Body of pancreas (tissue), 4 donors: Measurements from ENCODE around the gene KLHL17. TPM values are rescaled to one million over a fixed set of nuclear protein-coding genes. Genes with fewer than 3 reads are reported as not detected.
A peak's percentile ranks its signal among the peaks of the same experiment; 100 is the strongest.
"Not testable (repeated sequence)": the region's sequence is repeated elsewhere in the genome, so short reads cannot be mapped to it uniquely, and the experiment has no call there.

Source experiments
- ATAC-seq: fragments of 150-250 bp; one replicate; pipeline ENCODE4 v1.9.1; 2016
- DNase-seq, 4 donors: peaks; one replicate each; pipeline ENCODE4 v3.0.0-alpha.2; 2019
- H3K27ac ChIP-seq, 4 donors: fragments of 200-600 bp; sonication (generic); 1 replicate in 3 of 4; 2 replicates in 1 of 4; pipeline versions ENCODE4 v1.5.1 to v1.6.1; 2016 to 2019; ENCODE audit warnings: mild to moderate bottlenecking in 1 of 4, mixed read lengths in 1 of 4, moderate library complexity in 1 of 4
- H3K27me3 ChIP-seq, 2 donors: fragments of 200-600 bp; sonication (generic); one replicate each; pipeline ENCODE4 v1.6.0; 2016; ENCODE audit warnings: mild to moderate bottlenecking in 1 of 2
- H3K36me3 ChIP-seq, 2 donors: fragments of 200-600 bp; sonication (generic); replicated peaks in 1 of 2; 2 replicates each; pipeline ENCODE4 v1.5.1; 2016; ENCODE audit warnings: low read depth in 2 of 2; ENCODE audit not compliant: insufficient read depth in 1 of 2
- H3K4me1 ChIP-seq: fragments of 200-600 bp; sonication (generic); one replicate; pipeline ENCODE4 v1.6.0; 2016
- H3K4me3 ChIP-seq, 2 donors: fragments of 200-600 bp; sonication (generic); 1 replicate in 1 of 2; 2 replicates in 1 of 2; pipeline ENCODE4 v1.5.1; 2016 to 2019
- H3K9me3 ChIP-seq, 3 donors: fragments of 200-600 bp; sonication (generic); 1 replicate in 2 of 3; 2 replicates in 1 of 3; pipeline ENCODE4 v1.5.1; 2016
- CTCF ChIP-seq, 7 experiments: fragments of 450-650 bp in 4 of 7; fragments of 200-600 bp in 3 of 7; sonication (generic) in 3 of 7; IDR thresholded peaks; one replicate each; pipeline ENCODE4 v1.5.1; 2016 to 2019; ENCODE audit warnings: antibody characterized with exemption in 7 of 7
- POLR2A ChIP-seq, 3 donors: fragments of 450-650 bp; IDR thresholded peaks; one replicate each; pipeline ENCODE4 v1.6.1; 2016; ENCODE audit warnings: antibody characterized with exemption in 3 of 3, mild to moderate bottlenecking in 2 of 3
- WGBS, 2 donors: methylation state at CpG; one replicate each; pipeline ENCODE4 v1.1.5; 2017; 5-methylcytosine and 5-hydroxymethylcytosine counted together
- intact Hi-C: fragments of 100-400 bp; cut with DNase I; formaldehyde crosslinking; loops from one replicate; pipeline ENCODE4 v1.15.1; 2023
- total RNA-seq, 2 donors: library from RNA; depleted of rRNA; stranded (reverse); fragments of >200 nt; gene quantifications; one replicate each; pipeline ENCODE4 v1.1.0, GENCODE V29; 2016

Gene KLHL17
- total RNA-seq, 2 donors from 2014 or later, result 6.0 to 29.0 TPM

- Histone ChIP-seq H3K27ac (no peak overlapping the region), H3K4me1 (peaks cover 10% of the 10 kb centered on the region), H3K36me3 (no peaks in the 10 kb centered on the region), H3K27me3 (peaks cover 0 to 6% of the 10 kb centered on the region in 2 donors), H3K9me3 (no peaks in the 10 kb centered on the region), H3K4me3 (no peak overlapping the region)
- ATAC-seq (no peak), DNase-seq (no peak)
- intact Hi-C loops, result no loop called here
- 69 to 81% methylated on average over 8 to 11 of the region's 11 CpGs for WGBS, 2 donors
- TF ChIP-seq POLR2A (IDR thresholded peaks at IDR 0.05) (no peak), CTCF (IDR thresholded peaks at IDR 0.05) (no peak)
Observed at GRCh38 chr1:974293-974640, 13.9 kb downstream of the KLHL17 start.

- no peak overlapping the region for H3K27ac ChIP-seq
Observed at GRCh38 chr1:974687-975328, 14.4 kb downstream of the KLHL17 start.

GRCh38 chr1:975365-975764, 15.0 kb downstream of the KLHL17 start:
- Histone ChIP-seq H3K36me3 (no peaks in the 10 kb centered on the region), H3K9me3 (no peaks in the 10 kb centered on the region), H3K4me3 (no peak overlapping the region), H3K4me1 (peaks cover 10% of the 10 kb centered on the region), H3K27me3 (peaks cover 0 to 6% of the 10 kb centered on the region in 2 donors), H3K27ac (no peak overlapping the region)
- TF ChIP-seq POLR2A (IDR thresholded peaks at IDR 0.05) (no peak), CTCF (IDR thresholded peaks at IDR 0.05) (no peak)
- ATAC-seq (no peak), DNase-seq (no peak)
- intact Hi-C loops, result no loop called here
- 50 to 54% methylated on average over 2 to 6 of the region's 9 CpGs for WGBS, 2 donors

More at GRCh38 chr1:974687-975328, 14.4 kb downstream of the KLHL17 start:
- ATAC-seq (no peak), DNase-seq (no peak)
- no peak overlapping the region for H3K4me3 ChIP-seq
- 60 to 63% methylated on average over 16 to 17 of the region's 17 CpGs for WGBS, 2 donors
- H3K9me3 ChIP-seq, result no peaks in the 10 kb centered on the region
- no peaks in the 10 kb centered on the region for H3K36me3 ChIP-seq
- H3K27me3 ChIP-seq, result peaks cover 0 to 6% of the 10 kb centered on the region in 2 donors
- TF ChIP-seq CTCF (IDR thresholded peaks at IDR 0.05), result no peak
- TF ChIP-seq POLR2A (IDR thresholded peaks at IDR 0.05), result no peak
- peaks cover 10% of the 10 kb centered on the region for H3K4me1 ChIP-seq
- intact Hi-C loops, result no loop called here

- peak; percentile 86 for ATAC-seq
Observed at GRCh38 chr1:975896-976683, 15.7 kb downstream of the KLHL17 start.

GRCh38 chr1:976791-977190, 16.4 kb downstream of the KLHL17 start:
- H3K36me3 ChIP-seq, H3K9me3 ChIP-seq, H3K27ac ChIP-seq, intact Hi-C loops, H3K27me3 ChIP-seq, H3K4me3 ChIP-seq, ATAC-seq, H3K4me1 ChIP-seq: not testable (repeated sequence)
- DNase-seq, result peak in 1 of 4 donors; percentile 11
- WGBS, 2 donors, result no CpG with 5 or more reads among the region's 39 CpGs

More at GRCh38 chr1:975896-976683, 15.7 kb downstream of the KLHL17 start:
- WGBS, 2 donors, result 3% methylated on average over 35 of the region's 40 CpGs; no CpG with 5 or more reads in 1 of the 2 donors
- H3K36me3 ChIP-seq, result no peaks in the 10 kb centered on the region
- DNase-seq, result peak; percentile 66 to 76 (median 72)
- TF ChIP-seq POLR2A (IDR thresholded peaks at IDR 0.05) (no peak), CTCF (IDR thresholded peaks at IDR 0.05) (peak; percentile 33 to 77 (median 65))
- H3K27ac ChIP-seq, result peak overlapping the region in 1 of 4 donors; percentile 10
- no peaks in the 10 kb centered on the region for H3K27me3 ChIP-seq
- no peak overlapping the region for H3K4me3 ChIP-seq
- H3K4me1 ChIP-seq, result peaks cover 10% of the 10 kb centered on the region
- H3K9me3 ChIP-seq, result no peaks in the 10 kb centered on the region
- intact Hi-C loops, result no loop called here
